ENCODE data around the gene SPINT2. TPM values are rescaled to one million over a fixed set of nuclear protein-coding genes. Genes with fewer than 3 reads are reported as not detected.

SPINT2 gene
- total RNA-seq, 4 donors from 2014 or later: 396 to 1,376 (median 946) TPM

DNA sequence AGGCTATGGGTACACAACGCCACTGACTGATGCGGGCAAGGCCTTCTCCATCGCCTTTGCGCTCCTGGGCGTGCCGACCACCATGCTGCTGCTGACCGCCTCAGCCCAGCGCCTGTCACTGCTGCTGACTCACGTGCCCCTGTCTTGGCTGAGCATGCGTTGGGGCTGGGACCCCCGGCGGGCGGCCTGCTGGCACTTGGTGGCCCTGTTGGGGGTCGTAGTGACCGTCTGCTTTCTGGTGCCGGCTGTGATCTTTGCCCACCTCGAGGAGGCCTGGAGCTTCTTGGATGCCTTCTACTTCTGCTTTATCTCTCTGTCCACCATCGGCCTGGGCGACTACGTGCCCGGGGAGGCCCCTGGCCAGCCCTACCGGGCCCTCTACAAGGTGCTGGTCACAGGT is 62.2 kb downstream of the SPINT2 start:
- H3K27me3 ChIP-seq: no peaks in the 10 kb centered on the region
- H3K36me3 ChIP-seq: peaks cover 0 to 16% (median 10%) of the 10 kb centered on the region in 4 donors
- TF ChIP-seq CTCF (IDR thresholded peaks at IDR 0.05): no peak
- no peak for TF ChIP-seq EP300 (IDR thresholded peaks at IDR 0.05; ENCODE audit: low read depth)
- no peak for TF ChIP-seq POLR2A (IDR thresholded peaks at IDR 0.05)
- TF ChIP-seq POLR2AphosphoS5 (IDR thresholded peaks at IDR 0.05): no peak
- intact Hi-C loops (cut with DNase I; ENCODE audit: low total_unique reads) (no loop called here), in situ Hi-C loops (cut with MboI; ENCODE audit: low pct_ligation_motif_present in 1 of 4, low pct_unique_long_range_greater_than_20kb in 1 of 4, low sequenced_read_pairs in 3 of 4) (loop anchor here (10.0 to 25.0 kb wide), 3 partner anchors 82 to 439 kb away; partner anchors contain the start of genes SIPA1L3 (in 3 of the 4) and WDR87 (in 3 of the 4))
- H3K9me3 ChIP-seq: no peaks in the 10 kb centered on the region
- no peak for DNase-seq
- H3K4me1 ChIP-seq: peaks cover 0 to 9% (median 0%) of the 10 kb centered on the region in 4 donors
- H3K4me3 ChIP-seq: no peak overlapping the region
- H3K27ac ChIP-seq: no peak overlapping the region
- 95% methylated on average over 21 of the region's 22 CpGs; no CpG with 5 or more reads in 1 of the 2 donors for WGBS, 2 donors (ENCODE audit: low coverage in 1 of 2)

DNA sequence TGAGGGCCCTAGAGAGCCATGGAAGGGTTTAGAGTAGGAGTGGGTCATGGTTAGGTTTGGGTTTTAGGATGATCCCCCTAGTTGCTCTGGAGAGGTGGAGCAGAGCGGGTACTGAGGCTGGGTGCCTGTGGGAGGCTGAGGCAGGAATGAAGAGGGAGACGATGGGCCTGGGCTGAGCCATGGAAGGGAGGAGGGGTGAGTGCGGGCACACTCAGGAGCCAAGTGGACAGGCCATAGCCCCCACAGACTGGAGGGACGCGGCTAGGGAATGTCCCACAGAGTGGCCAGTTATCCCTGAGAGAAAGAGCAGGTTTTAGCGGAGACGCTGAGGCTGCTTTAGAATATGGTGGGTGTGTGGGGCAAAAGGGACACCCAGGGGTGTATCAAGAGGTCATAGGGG is 65.3 kb downstream of the SPINT2 start:
- no peaks in the 10 kb centered on the region for H3K27me3 ChIP-seq
- no peak for TF ChIP-seq POLR2A (IDR thresholded peaks at IDR 0.05)
- TF ChIP-seq EP300 (IDR thresholded peaks at IDR 0.05; ENCODE audit: low read depth): no peak
- no peak for TF ChIP-seq CTCF (IDR thresholded peaks at IDR 0.05)
- TF ChIP-seq POLR2AphosphoS5 (IDR thresholded peaks at IDR 0.05): no peak
- in situ Hi-C loops (cut with MboI; ENCODE audit: low pct_ligation_motif_present in 1 of 4, low pct_unique_long_range_greater_than_20kb in 1 of 4, low sequenced_read_pairs in 3 of 4): loop anchor here (5.0 to 25.0 kb wide), 4 partner anchors 85 to 442 kb away; partner anchors contain the start of genes SIPA1L3 (in 3 of the 4) and WDR87 (in 3 of the 4)
- H3K27ac ChIP-seq: no peak overlapping the region
- H3K36me3 ChIP-seq: peaks cover 0 to 16% (median 10%) of the 10 kb centered on the region in 4 donors
- H3K4me3 ChIP-seq: no peak overlapping the region
- H3K9me3 ChIP-seq: no peaks in the 10 kb centered on the region
- intact Hi-C loops (cut with DNase I; ENCODE audit: low total_unique reads): no loop called here
- no peak for DNase-seq
- WGBS, 2 donors (ENCODE audit: low coverage in 1 of 2): 88% methylated on average over 7 of the region's 7 CpGs; no CpG with 5 or more reads in 1 of the 2 donors
- H3K4me1 ChIP-seq: no peaks in the 10 kb centered on the region

DNA sequence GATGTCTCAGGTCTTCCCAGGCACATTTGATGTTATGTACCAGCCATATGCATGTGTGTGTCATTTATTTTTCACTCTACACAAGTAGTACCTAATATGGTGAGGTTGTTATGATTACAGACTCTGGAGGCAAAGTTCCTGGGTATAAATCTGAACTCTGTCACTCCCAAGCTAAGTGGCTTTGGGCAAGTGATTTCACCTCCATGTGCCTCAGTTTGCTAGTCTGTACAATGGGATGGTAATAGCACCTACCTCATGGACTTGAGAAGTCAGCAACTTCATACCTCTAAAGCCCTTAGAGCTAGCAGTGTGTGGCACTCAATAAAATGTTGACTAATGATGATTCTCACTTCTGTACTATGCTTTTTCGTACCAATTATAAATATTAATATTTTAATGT is 67.4 kb downstream of the SPINT2 start:
- Histone ChIP-seq H3K36me3 (peaks cover 0 to 11% (median 7%) of the 10 kb centered on the region in 4 donors), H3K27me3 (no peaks in the 10 kb centered on the region), H3K9me3 (no peaks in the 10 kb centered on the region), H3K4me1 (peaks cover 0 to 5% (median 2%) of the 10 kb centered on the region in 4 donors), H3K4me3 (no peak overlapping the region), H3K27ac (no peak overlapping the region)
- in situ Hi-C loops (cut with MboI; ENCODE audit: low pct_ligation_motif_present in 1 of 4, low pct_unique_long_range_greater_than_20kb in 1 of 4, low sequenced_read_pairs in 3 of 4) (loop anchor here (5.0 to 25.0 kb wide), 3 partner anchors 89 to 444 kb away; partner anchors contain the start of genes SIPA1L3 (in 3 of the 4) and WDR87 (in 3 of the 4)), intact Hi-C loops (cut with DNase I; ENCODE audit: low total_unique reads) (loop anchor here (2.0 kb wide), 1 partner anchor 89 kb away; no protein-coding TSS in a partner anchor)
- no peak for TF ChIP-seq EP300 (IDR thresholded peaks at IDR 0.05; ENCODE audit: low read depth)
- no peak for TF ChIP-seq POLR2A (IDR thresholded peaks at IDR 0.05)
- no peak for TF ChIP-seq CTCF (IDR thresholded peaks at IDR 0.05)
- no peak for TF ChIP-seq POLR2AphosphoS5 (IDR thresholded peaks at IDR 0.05)
- DNase-seq: no peak
- 77 to 78% methylated on average over 1 of the region's 1 CpG for WGBS, 2 donors (ENCODE audit: low coverage in 1 of 2)

DNA sequence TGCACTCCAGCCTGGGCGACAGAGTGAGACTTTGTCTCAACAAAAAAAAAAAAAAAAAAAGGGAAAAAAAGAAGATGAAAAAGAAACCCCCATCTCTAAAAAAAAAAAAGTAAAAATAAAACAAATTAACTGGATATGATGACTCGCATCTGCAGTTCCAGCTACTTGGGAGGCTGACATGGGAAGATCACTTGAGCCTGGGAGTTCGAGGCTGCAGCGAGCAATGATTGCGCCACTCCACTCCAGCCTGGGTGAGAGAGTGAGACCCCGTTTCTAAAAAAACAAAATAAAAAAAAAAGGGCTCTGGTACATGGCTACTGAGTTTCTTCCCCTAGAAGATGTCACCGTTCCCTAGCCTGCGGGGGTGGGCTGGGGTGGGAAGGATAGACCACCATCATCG is 68.9 kb downstream of the SPINT2 start:
- no peak for DNase-seq
- no peak overlapping the region for H3K4me3 ChIP-seq
- no peaks in the 10 kb centered on the region for H3K9me3 ChIP-seq
- H3K4me1 ChIP-seq: peaks cover 5 to 14% (median 7%) of the 10 kb centered on the region in 4 donors
- in situ Hi-C loops (cut with MboI; ENCODE audit: low pct_ligation_motif_present in 1 of 4, low pct_unique_long_range_greater_than_20kb in 1 of 4, low sequenced_read_pairs in 3 of 4) (loop anchor here (5.0 to 25.0 kb wide), 3 partner anchors 91 to 446 kb away; partner anchors contain the start of genes SIPA1L3 (in 3 of the 4) and WDR87 (in 3 of the 4)), intact Hi-C loops (cut with DNase I; ENCODE audit: low total_unique reads) (loop anchor here (2.0 kb wide), 1 partner anchor 90 kb away; no protein-coding TSS in a partner anchor)
- no peaks in the 10 kb centered on the region for H3K36me3 ChIP-seq
- H3K27ac ChIP-seq: no peak overlapping the region
- 88% methylated on average over 9 of the region's 9 CpGs; no CpG with 5 or more reads in 1 of the 2 donors for WGBS, 2 donors (ENCODE audit: low coverage in 1 of 2)
- no peak for TF ChIP-seq POLR2AphosphoS5 (IDR thresholded peaks at IDR 0.05)
- H3K27me3 ChIP-seq: no peaks in the 10 kb centered on the region
